Testis (tissue), 2 donors: ENCODE measurements around the gene SLFN12.
"Not testable (repeated sequence)": the region's sequence is repeated elsewhere in the genome, so short reads cannot be mapped to it uniquely, and the experiment has no call there.

ENCODE experiments used
- CTCF ChIP-seq, 3 experiments: fragments of 450-650 bp in 2 of 3; fragments of 200-600 bp in 1 of 3; sonication (generic) in 1 of 3; IDR thresholded peaks; one replicate each; pipeline ENCODE4 v1.5.1; 2016 to 2019; ENCODE audit warnings: antibody characterized with exemption in 3 of 3, mild to moderate bottlenecking in 2 of 3, moderate library complexity in 1 of 3
- POLR2A ChIP-seq: fragments of 450-650 bp; IDR thresholded peaks from one replicate; pipeline ENCODE4 v1.6.1; 2017; ENCODE audit warnings: antibody characterized with exemption, mild to moderate bottlenecking, moderate library complexity

GRCh38 chr17:35454035-35454434 is 21.7 kb upstream of the SLFN12 start:
- not testable (repeated sequence) for TF ChIP-seq CTCF (IDR thresholded peaks at IDR 0.05); POLR2A
